Panc1 (cell line): Measurements from ENCODE around the gene UBAP1. TPM values are rescaled to one million over a fixed set of nuclear protein-coding genes. Genes with fewer than 3 reads are reported as not detected.

ENCODE experiments used
- ATAC-seq: fragments of 200-7000 bp; cut with Tn5 transposase; 2 replicates; pipeline ENCODE4 v1.9.1; 2020; ENCODE audit warnings: mild to moderate bottlenecking, moderate library complexity
- BruUV-seq: library from RNA; stranded (reverse); fragments of 400-500 nt; replicated peaks from 2 replicates; lab custom pipeline; 2021; lab: Mats Ljungman, UMichigan
- CTCF ChIA-PET: fragments of 300-600 bp; sonication (Branson Sonifier 250); formaldehyde crosslinking; loops from one replicate; lab custom pipeline; 2022; ENCODE audit warnings: antibody characterized with exemption; lab: Charles Lee
- POLR2A ChIA-PET: fragments of 300-600 bp; sonication (Branson Sonifier 250); formaldehyde crosslinking; loops from one replicate; lab custom pipeline; 2022; ENCODE audit warnings: antibody characterized with exemption; lab: Charles Lee
- DNase-seq: peaks from one replicate; pipeline ENCODE4 v3.0.0-alpha.2; 2010; ENCODE audit warnings: low read depth, low spot score
- H3K27ac ChIP-seq: 2 replicates; pipeline ENCODE4 v1.5.1; 2011; ENCODE audit warnings: mild to moderate bottlenecking, low read length, inconsistent platforms
- H3K27me3 ChIP-seq: fragments of 200-500 bp; sonication (Bioruptor generic); 2 replicates; pipeline ENCODE4 v1.6.0; 2014; ENCODE audit warnings: low read length, inconsistent platforms; ENCODE audit not compliant: control insufficient read depth, insufficient read depth
- H3K36me3 ChIP-seq: fragments of 200-500 bp; sonication (Bioruptor generic); 2 replicates; pipeline ENCODE4 v1.5.1; 2014; ENCODE audit warnings: inconsistent platforms, mild to moderate bottlenecking, low read length, moderate library complexity; ENCODE audit not compliant: control insufficient read depth, insufficient read depth
- H3K4me1 ChIP-seq: 2 replicates; pipeline ENCODE4 v1.5.1; 2011; ENCODE audit warnings: inconsistent platforms, mild to moderate bottlenecking, low read length, moderate library complexity; ENCODE audit not compliant: control insufficient read depth, insufficient read depth
- H3K4me3 ChIP-seq, 2 experiments: 2 replicates each; pipeline ENCODE4 v1.5.1; 2011 to 2012; ENCODE audit warnings: low read depth in 2 of 2, low read length in 2 of 2, mild to moderate bottlenecking in 2 of 2, inconsistent platforms in 1 of 2, moderate library complexity in 1 of 2
- H3K9me3 ChIP-seq: fragments of 200-500 bp; sonication (Bioruptor generic); 2 replicates; pipeline ENCODE4 v1.5.1; 2014; ENCODE audit warnings: low read depth, mild to moderate bottlenecking, inconsistent platforms, low read length, moderate library complexity; ENCODE audit not compliant: control insufficient read depth, insufficient read depth
- POLR2AphosphoS5 ChIP-seq: IDR thresholded peaks from 2 replicates; pipeline ENCODE4 v1.6.1; 2012; ENCODE audit warnings: mild to moderate bottlenecking, low read depth, low read length, moderate library complexity
- REST ChIP-seq, 2 experiments: IDR thresholded peaks; 2 replicates each; pipeline ENCODE4 v1.6.1; 2011 to 2012; ENCODE audit warnings: low read depth in 2 of 2, control low read depth in 1 of 2, low read length in 1 of 2, mild to moderate bottlenecking in 1 of 2, moderate library complexity in 1 of 2; ENCODE audit not compliant: insufficient read depth in 1 of 2
- SIN3A ChIP-seq: IDR thresholded peaks from 2 replicates; pipeline ENCODE4 v1.6.1; 2012; ENCODE audit warnings: low read depth, mild to moderate bottlenecking, low read length, moderate library complexity, borderline replicate concordance; ENCODE audit not compliant: insufficient read depth
- TCF7L2 ChIP-seq: IDR thresholded peaks from 2 replicates; pipeline ENCODE4 v1.6.1; 2011; ENCODE audit warnings: mild to moderate bottlenecking, low read depth, low read length, inconsistent platforms
- in situ Hi-C: cut with HindIII; loops from 2 replicates; pipeline ENCODE4 v1.10.0; 2016; ENCODE audit warnings: low sequenced_read_pairs, low pct_unique_long_range_greater_than_20kb
- intact Hi-C: fragments of 100-400 bp; cut with micrococcal nuclease; formaldehyde crosslinking; loops from one replicate; pipeline ENCODE4 v1.10.0; 2022; ENCODE audit not compliant: unreplicated experiment
- total RNA-seq: library from RNA; stranded (reverse); gene quantifications from one replicate; pipeline ENCODE4 v1.2.1, GENCODE V29; 2021; ENCODE audit not compliant: unreplicated experiment
- TF ChIP-seq, protein P1 (sequence below): fragments of 450-650 bp; IDR thresholded peaks from 2 replicates; pipeline ENCODE4 v1.5.1; 2017; ENCODE audit warnings: mild to moderate bottlenecking

Gene UBAP1
- total RNA-seq, 1 experiment from 2014 or later, result 55.3 TPM

DNA sequence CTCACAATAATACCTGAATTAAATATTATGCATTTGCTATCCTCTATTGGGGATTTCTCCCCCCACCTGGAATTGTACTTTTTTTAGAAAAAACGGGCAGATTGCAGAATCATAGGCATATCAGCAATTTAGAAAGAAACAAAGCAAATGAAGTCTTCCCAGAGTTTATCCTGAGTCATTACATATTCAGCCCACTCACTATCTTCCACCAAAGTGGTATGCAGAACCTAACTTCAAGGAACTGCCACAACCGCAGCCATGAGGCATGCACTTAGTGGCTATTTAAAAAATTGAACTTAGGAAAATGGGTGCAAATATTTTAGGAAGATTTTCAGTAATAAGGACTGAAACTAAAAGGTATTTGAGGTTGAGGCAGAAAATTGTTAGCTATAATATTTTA, 48.6 kb downstream of the UBAP1 start:
- no peak overlapping the region for H3K4me3 ChIP-seq
- CTCF ChIA-PET, result no interaction called here
- no peaks in the 10 kb centered on the region for H3K27me3 ChIP-seq
- no peaks in the 10 kb centered on the region for H3K36me3 ChIP-seq
- H3K9me3 ChIP-seq, result no peaks in the 10 kb centered on the region
- no peak for DNase-seq
- no peak for ATAC-seq
- TSS peak; percentile 59 for BruUV-seq
- H3K4me1 ChIP-seq, result peaks cover 3% of the 10 kb centered on the region; the same call in 1 of the 2 replicates
- in situ Hi-C loops (no loop called here), intact Hi-C loops (no loop called here)
- POLR2A ChIA-PET, result interaction anchor here (0.6 to 0.7 kb wide), 2 partner anchors 147 to 159 kb away, joined by 3 to 11 read pairs; no protein-coding TSS in a partner anchor
- no peak overlapping the region for H3K27ac ChIP-seq
- TF ChIP-seq, protein P1, sequence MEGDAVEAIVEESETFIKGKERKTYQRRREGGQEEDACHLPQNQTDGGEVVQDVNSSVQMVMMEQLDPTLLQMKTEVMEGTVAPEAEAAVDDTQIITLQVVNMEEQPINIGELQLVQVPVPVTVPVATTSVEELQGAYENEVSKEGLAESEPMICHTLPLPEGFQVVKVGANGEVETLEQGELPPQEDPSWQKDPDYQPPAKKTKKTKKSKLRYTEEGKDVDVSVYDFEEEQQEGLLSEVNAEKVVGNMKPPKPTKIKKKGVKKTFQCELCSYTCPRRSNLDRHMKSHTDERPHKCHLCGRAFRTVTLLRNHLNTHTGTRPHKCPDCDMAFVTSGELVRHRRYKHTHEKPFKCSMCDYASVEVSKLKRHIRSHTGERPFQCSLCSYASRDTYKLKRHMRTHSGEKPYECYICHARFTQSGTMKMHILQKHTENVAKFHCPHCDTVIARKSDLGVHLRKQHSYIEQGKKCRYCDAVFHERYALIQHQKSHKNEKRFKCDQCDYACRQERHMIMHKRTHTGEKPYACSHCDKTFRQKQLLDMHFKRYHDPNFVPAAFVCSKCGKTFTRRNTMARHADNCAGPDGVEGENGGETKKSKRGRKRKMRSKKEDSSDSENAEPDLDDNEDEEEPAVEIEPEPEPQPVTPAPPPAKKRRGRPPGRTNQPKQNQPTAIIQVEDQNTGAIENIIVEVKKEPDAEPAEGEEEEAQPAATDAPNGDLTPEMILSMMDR, result no peak
- TF ChIP-seq REST (IDR thresholded peaks at IDR 0.05; ENCODE audit: insufficient read depth in 1 of 2, low read depth in 2 of 2, low read length in 1 of 2) (no peak), SIN3A (no peak), TCF7L2 (no peak), POLR2AphosphoS5 (no peak)

GRCh38 chr9:34230556-34230955, 51.7 kb downstream of the UBAP1 start:
- CTCF ChIA-PET, result no interaction called here

More at GRCh38 chr9:34230556-34230955, 51.7 kb downstream of the UBAP1 start:
- no peak for TF ChIP-seq REST (IDR thresholded peaks at IDR 0.05; ENCODE audit: insufficient read depth in 1 of 2, low read depth in 2 of 2, low read length in 1 of 2)
- TF ChIP-seq TCF7L2, result no peak
- TF ChIP-seq, protein P1, result no peak
- no peak for TF ChIP-seq POLR2AphosphoS5
- TF ChIP-seq SIN3A, result no peak
- no peaks in the 10 kb centered on the region for H3K36me3 ChIP-seq
- no peaks in the 10 kb centered on the region for H3K4me1 ChIP-seq
- intact Hi-C loops, result no loop called here
- ATAC-seq (no peak), DNase-seq (no peak)
- no peaks in the 10 kb centered on the region for H3K9me3 ChIP-seq
- BruUV-seq, result no TSS peak
- H3K27me3 ChIP-seq, result no peaks in the 10 kb centered on the region
- POLR2A ChIA-PET, result interaction anchor here (0.6 kb wide), 1 partner anchor 352 kb away, joined by 4 read pairs; no protein-coding TSS in a partner anchor
- H3K4me3 ChIP-seq, result no peak overlapping the region
- no peak overlapping the region for H3K27ac ChIP-seq
- in situ Hi-C loops, result no loop called here
